HTR-8/SVneo (cell line): ENCODE results near the gene BAMBI.

Experiments
- DNase-seq: peaks from one replicate; pipeline ENCODE4 v3.0.0; 2011; ENCODE audit warnings: low spot score, mixed read lengths; ENCODE audit not compliant: insufficient read length
- FAIRE-seq: peaks from 2 replicates; lab custom pipeline; 2011; peaks lifted over from hg19 to GRCh38; lab: Jason Lieb, UNC

Gene BAMBI

GRCh38 chr10:28728366-28728765, 51.0 kb downstream of the BAMBI start:
- no peak for DNase-seq
- no peak for FAIRE-seq

GRCh38 chr10:28730031-28730778, 52.9 kb downstream of the BAMBI start:
- DNase-seq (no peak), FAIRE-seq (no peak)

- FAIRE-seq (no peak), DNase-seq (no peak)
Observed at GRCh38 chr10:28732091-28732490, 54.8 kb downstream of the BAMBI start.
